ENCODE measurements around the gene COX14.
A peak's percentile ranks its signal among the peaks of the same experiment; 100 is the strongest.
"Not testable (repeated sequence)": the region's sequence is repeated elsewhere in the genome, so short reads cannot be mapped to it uniquely, and the experiment has no call there.

The COX14 gene

GRCh38 chr12:50107416-50108268, 4.4 kb upstream of the COX14 start:
- no peak for DNase-seq (ENCODE audit: low read depth)

GRCh38 chr12:50109319-50109718, 2.7 kb upstream of the COX14 start:
- DNase-seq (ENCODE audit: low read depth): no peak

- DNase-seq (ENCODE audit: low read depth): no peak
Observed at GRCh38 chr12:50110127-50110761, 1.8 kb upstream of the COX14 start.

- DNase-seq (ENCODE audit: low read depth): no peak
Observed at GRCh38 chr12:50110762-50111351, 1.2 kb upstream of the COX14 start.

DNA sequence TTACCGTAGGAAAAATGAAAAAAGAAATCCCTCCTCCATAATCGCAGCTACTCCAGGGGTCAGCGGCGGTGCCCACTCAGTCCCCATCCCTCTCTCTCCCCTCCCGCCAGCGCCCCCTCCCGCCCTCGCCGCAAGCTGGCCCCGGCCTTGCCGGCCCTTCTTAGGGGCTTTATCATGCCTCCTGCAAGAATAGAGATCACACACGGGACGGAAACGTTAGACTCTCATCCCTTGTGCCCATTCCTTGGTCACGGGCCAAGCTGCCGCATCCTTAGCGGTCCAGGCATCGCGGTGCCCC, 692 bp upstream of the COX14 start:
- no peak for DNase-seq (ENCODE audit: low read depth)

DNA sequence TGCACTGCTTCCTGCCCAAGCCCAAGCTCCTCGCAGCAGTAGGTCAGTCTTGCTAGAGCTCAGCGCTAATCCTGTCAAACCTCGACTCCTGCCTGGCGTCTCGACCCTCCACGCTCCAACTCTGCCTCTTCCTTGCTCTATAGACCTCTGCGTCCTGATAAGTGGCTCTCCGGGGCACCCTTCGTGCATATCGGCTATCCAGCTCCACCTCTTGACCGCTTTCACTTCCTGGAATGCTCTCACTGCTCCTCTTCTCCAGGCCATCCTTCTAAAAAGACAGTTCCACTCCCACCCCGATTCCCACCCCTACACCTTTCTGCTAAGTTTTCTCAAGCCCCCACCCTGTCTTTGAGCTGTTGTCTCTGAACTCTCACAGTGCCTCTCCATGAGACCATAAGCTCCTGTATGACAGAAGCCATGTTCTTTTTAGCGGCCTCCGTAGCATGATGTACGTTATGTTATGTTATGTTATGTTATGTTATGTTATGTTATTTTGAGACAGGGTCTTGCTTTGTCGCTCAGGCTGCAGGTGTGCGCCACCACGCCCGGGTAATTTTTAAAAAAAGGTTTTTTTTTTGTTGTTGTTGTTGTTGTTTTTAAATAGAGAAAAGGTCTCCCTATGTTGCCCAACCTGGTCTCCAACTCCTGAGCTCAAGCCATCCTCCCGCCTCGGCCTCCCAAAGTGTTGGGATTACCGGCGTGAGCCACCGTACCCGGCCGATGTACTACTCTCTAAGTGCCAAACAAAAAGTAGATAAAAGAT, 601 bp downstream of the COX14 start:
- DNase-seq (ENCODE audit: low read depth): no peak

GRCh38 chr12:50117057-50117622, 5.1 kb downstream of the COX14 start:
- DNase-seq (ENCODE audit: low read depth): no peak

GRCh38 chr12:50119387-50119786, 7.4 kb downstream of the COX14 start:
- DNase-seq (ENCODE audit: low read depth): no peak

GRCh38 chr12:50120521-50120920, 8.5 kb downstream of the COX14 start:
- DNase-seq (ENCODE audit: low read depth): no peak

GRCh38 chr12:50120953-50121352, 8.9 kb downstream of the COX14 start:
- DNase-seq (ENCODE audit: low read depth): no peak

DNA sequence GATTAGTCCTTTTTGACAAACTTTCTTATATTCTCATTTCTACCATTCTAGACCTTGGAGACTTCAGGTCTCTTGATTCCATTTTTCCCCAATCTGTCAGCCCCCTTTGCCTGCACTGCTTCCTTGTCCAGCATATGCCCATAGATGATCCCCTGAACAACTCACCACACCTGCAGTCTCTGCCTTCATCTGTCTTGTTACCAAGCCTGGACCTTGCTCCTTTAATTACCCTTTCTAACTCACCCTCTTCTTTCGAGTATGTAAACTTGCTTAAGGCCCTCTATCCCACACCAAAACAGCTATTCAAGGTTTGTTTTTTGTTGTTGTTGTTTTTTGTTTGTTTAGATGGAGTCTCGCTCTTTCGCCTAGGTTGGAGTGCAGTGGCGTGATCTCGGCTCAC, 9.6 kb downstream of the COX14 start:
- DNase-seq (ENCODE audit: low read depth): no peak

DNA sequence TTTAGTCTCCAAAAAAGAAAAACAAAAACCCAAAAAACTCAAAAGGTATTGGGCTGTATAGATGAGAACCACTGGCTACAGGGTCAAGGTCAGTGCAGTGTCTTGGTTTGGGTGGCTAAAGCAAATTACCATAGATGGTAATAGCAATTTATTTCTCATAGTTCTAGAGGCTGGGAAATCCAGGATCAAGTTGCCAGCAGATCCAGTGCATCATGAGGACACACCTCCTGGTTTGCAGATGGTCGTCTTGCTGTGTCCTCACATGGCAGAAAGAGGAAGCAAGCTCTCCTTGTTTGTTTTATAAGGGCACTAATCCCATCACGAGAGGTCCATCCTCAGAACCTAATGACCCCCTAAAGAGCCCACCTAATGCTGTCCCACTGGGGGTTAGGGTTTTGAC, 11.2 kb downstream of the COX14 start:
- no peak for DNase-seq (ENCODE audit: low read depth)

- DNase-seq (ENCODE audit: low read depth): no peak
Observed at GRCh38 chr12:50127546-50127945, 15.5 kb downstream of the COX14 start.

- no peak for DNase-seq (ENCODE audit: low read depth)
Observed at GRCh38 chr12:50129290-50129689, 17.3 kb downstream of the COX14 start.

DNA sequence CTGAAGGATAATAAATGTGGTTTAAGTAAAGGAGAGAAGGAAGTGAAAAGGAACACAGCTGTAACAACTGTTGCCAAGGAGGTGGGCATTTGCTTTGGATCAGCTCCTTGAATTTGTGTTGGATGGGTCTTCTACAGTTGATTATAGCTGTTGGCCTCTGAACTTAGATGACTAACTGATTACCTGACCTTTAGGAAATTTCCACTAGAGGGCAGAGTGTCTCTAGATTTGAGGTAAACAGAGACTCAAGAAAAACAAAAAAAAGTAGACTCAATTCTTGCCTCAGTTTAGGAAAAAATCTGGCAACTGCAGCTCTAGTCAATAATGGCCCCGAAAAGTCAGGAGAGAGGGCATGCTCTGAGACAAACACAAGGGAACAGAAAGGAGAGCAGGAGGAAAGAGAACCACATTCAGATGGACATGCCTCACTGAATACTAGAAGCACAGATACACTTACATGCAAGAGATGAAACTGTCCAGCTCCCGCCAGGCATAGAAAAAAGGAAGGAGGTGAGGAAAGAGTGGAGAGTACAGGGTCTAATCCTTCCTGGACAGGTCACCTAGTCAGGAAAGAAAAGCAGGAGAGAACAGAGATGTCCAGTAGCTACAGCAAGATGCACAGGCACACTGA, 20.6 kb downstream of the COX14 start:
- peak; percentile 35 for DNase-seq (ENCODE audit: low read depth)

GRCh38 chr12:50142993-50143392, 31.0 kb downstream of the COX14 start:
- DNase-seq (ENCODE audit: low read depth): no peak

GRCh38 chr12:50145439-50145838, 33.4 kb downstream of the COX14 start:
- no peak for DNase-seq (ENCODE audit: low read depth)

DNA sequence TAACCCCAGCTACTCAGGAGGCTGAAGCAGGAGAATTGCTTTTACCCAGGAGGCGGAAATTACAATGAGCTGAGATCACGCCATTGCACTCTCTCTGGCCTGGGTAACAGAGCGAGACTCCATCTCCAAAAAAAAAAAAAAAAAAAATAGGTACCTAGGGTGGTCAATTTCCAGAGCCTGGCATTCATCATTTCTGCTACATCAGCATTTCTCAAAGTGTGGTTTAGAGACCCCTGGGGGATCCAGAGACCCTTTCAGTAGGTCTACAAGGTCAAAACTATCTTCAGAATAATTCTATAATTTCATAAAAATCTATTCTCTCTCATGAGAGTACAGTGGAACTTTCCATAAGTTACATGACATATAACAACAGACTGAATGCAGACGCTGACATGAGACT, 35.2 kb downstream of the COX14 start:
- DNase-seq (ENCODE audit: low read depth): no peak

GRCh38 chr12:50148011-50148410, 36.0 kb downstream of the COX14 start:
- DNase-seq (ENCODE audit: low read depth): not testable (repeated sequence)

DNA sequence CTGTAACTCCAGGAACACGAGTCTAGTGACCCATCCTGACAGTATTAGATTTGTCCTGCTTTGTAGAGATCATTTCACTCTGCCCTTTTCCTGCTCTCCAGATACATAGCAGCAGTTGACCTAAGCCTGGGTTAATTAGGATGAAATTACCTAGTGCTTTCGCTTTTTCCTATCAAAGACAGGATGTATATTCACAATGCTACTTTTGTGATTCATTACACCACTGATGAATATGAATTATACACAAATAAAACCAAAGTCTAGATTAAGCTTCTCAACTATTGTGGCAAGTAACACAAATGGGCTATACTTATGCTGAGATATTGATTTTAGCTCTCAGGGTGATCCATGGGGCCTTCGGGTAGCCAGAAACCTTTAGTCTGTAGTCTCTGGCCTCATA, 37.3 kb downstream of the COX14 start:
- DNase-seq (ENCODE audit: low read depth): no peak

- no peak for DNase-seq (ENCODE audit: low read depth)
Observed at GRCh38 chr12:50151047-50151687, 39.1 kb downstream of the COX14 start.
